ENCODE results near the gene AGRN. TPM values are rescaled to one million over a fixed set of nuclear protein-coding genes. Genes with fewer than 3 reads are reported as not detected.

AGRN gene
- total RNA-seq, 1 experiment from 2014 or later = 134 TPM

- Histone ChIP-seq H3K9me2 (ENCODE audit: insufficient read depth) (no peaks in the 10 kb centered on the region), H3K4me2 (ENCODE audit: low read length) (no peak overlapping the region), H3K9ac (ENCODE audit: low read length) (no peak overlapping the region), H2AFZ (ENCODE audit: low read depth, low read length, poor library complexity, severe bottlenecking) (no peak overlapping the region), H3K9me3 (ENCODE audit: control insufficient read depth in 1 of 2, insufficient read depth in 1 of 2, low read depth in 1 of 2, low read length in 2 of 2) (no peaks in the 10 kb centered on the region; a peak in 1 of 4 replicates), H4K20me1 (ENCODE audit: insufficient read depth) (no peaks in the 10 kb centered on the region; the same call in 1 of the 2 replicates), H3K4me1 (ENCODE audit: control insufficient read depth in 1 of 2, insufficient read depth in 2 of 2, low read length in 2 of 2) (peaks cover 0 to 9% of the 10 kb centered on the region in 2 experiments; a peak in 2 of 4 replicates), H3K79me2 (ENCODE audit: insufficient read depth, low read length) (peaks cover 2% of the 10 kb centered on the region; the same call in 1 of the 2 replicates), H3K36me3 (ENCODE audit: control insufficient read depth in 1 of 2, insufficient read depth in 2 of 2, low read length in 2 of 2) (no peaks in the 10 kb centered on the region), H3K27ac (ENCODE audit: low read depth, low read length) (no peak overlapping the region), H3K4me3 (replicated peaks in 1 of 2; ENCODE audit: low read depth in 1 of 2, low read length in 2 of 2) (no peak overlapping the region), H3K27me3 (ENCODE audit: insufficient read depth, low read length) (no peaks in the 10 kb centered on the region)
- no TSS peak for BruUV-seq (replicated peaks)
- RAD21 ChIA-PET (ENCODE audit: low non-redundant PET in 1 of 2, low total read pairs in 2 of 2, uncharacterized antibody in 2 of 2, unreplicated experiment in 2 of 2) = no interaction called here
- no peak for ATAC-seq
- CTCF ChIA-PET = no interaction called here
- TF ChIP-seq ZNF274 (IDR thresholded peaks at IDR 0.05; ENCODE audit: low read depth, low read length) (no peak), MAX (IDR thresholded peaks at IDR 0.05) (no peak), JUND (IDR thresholded peaks at IDR 0.05) (no peak), TCF7L2 (IDR thresholded peaks at IDR 0.05; ENCODE audit: borderline replicate concordance, extremely low read depth, insufficient read depth, insufficient read length) (no peak), SIN3A (IDR thresholded peaks at IDR 0.05; ENCODE audit: low read depth) (no peak), CEBPB (IDR thresholded peaks at IDR 0.05; ENCODE audit: low read depth) (no peak), SRF (IDR thresholded peaks at IDR 0.05; ENCODE audit: low read depth) (no peak), CBX3 (IDR thresholded peaks at IDR 0.05; ENCODE audit: low read depth) (no peak), REST (IDR thresholded peaks at IDR 0.05; ENCODE audit: low read depth) (no peak), RAD21 (IDR thresholded peaks at IDR 0.05; ENCODE audit: low read depth) (no peak), EZH2 (IDR thresholded peaks at IDR 0.05) (no peak), EGR1 (IDR thresholded peaks at IDR 0.05; ENCODE audit: low read depth) (no peak), YY1 (IDR thresholded peaks at IDR 0.05; ENCODE audit: extremely low read depth, insufficient replicate concordance, low read depth, low read length) (no peak), POLR2AphosphoS5 (IDR thresholded peaks at IDR 0.05; ENCODE audit: low read depth, low read length) (no peak), EZH2phosphoT487 (IDR thresholded peaks at IDR 0.05; ENCODE audit: borderline replicate concordance) (no peak)
- no peak for DNase-seq (ENCODE audit: low read depth, low spot score)
- intact Hi-C loops (cut with micrococcal nuclease) = no loop called here
- POLR2A ChIA-PET = no interaction called here
Observed at GRCh38 chr1:992362-992761, 27.6 kb upstream of the AGRN start.

All from HCT116 (cell line).